HepG2 (cell line): ENCODE results near the gene MAML1. TPM values are rescaled to one million over a fixed set of nuclear protein-coding genes. Genes with fewer than 3 reads are reported as not detected.
A peak's percentile ranks its signal among the peaks of the same experiment; 100 is the strongest.

Source experiments
- AHR ChIP-seq: IDR thresholded peaks from 2 replicates; pipeline ENCODE4 v1.6.1; 2018; ENCODE audit warnings: missing genetic modification reagents, missing compliant biosample characterization
- ARNTL ChIP-seq: sonication (generic); formaldehyde crosslinking; IDR thresholded peaks from 2 replicates; pipeline ENCODE4 v1.4.0; 2020; ENCODE audit warnings: mild to moderate bottlenecking, missing genetic modification reagents
- EEA1 ChIP-seq: sonication (generic); formaldehyde crosslinking; IDR thresholded peaks from 2 replicates; pipeline ENCODE4 v1.5.1; 2020; ENCODE audit warnings: mild to moderate bottlenecking, missing genetic modification reagents, borderline replicate concordance
- IRX3 ChIP-seq: sonication (generic); formaldehyde crosslinking; IDR thresholded peaks from 2 replicates; pipeline ENCODE4 v1.8.1; 2023; ENCODE audit warnings: mild to moderate bottlenecking, low read depth, missing genetic modification reagents, borderline replicate concordance
- JARID2 ChIP-seq: sonication (generic); formaldehyde crosslinking; IDR thresholded peaks from 2 replicates; pipeline ENCODE4 v1.8.1; 2023; ENCODE audit warnings: missing genetic modification reagents, inconsistent platforms; ENCODE audit not compliant: insufficient replicate concordance
- PLSCR1 ChIP-seq: sonication (generic); formaldehyde crosslinking; IDR thresholded peaks from 2 replicates; pipeline ENCODE4 v1.5.0; 2020; ENCODE audit warnings: missing genetic modification reagents, mild to moderate bottlenecking, borderline replicate concordance
- TEF ChIP-seq: sonication (generic); formaldehyde crosslinking; IDR thresholded peaks from 2 replicates; pipeline ENCODE4 v1.5.0; 2020; ENCODE audit warnings: missing genetic modification reagents
- TOPORS ChIP-seq: sonication (generic); formaldehyde crosslinking; IDR thresholded peaks from 2 replicates; pipeline ENCODE4 v1.8.0; 2023; ENCODE audit warnings: mild to moderate bottlenecking, missing genetic modification reagents
- ZFYVE20 ChIP-seq: sonication (generic); formaldehyde crosslinking; IDR thresholded peaks from 2 replicates; pipeline ENCODE4 v1.8.0; 2023; ENCODE audit warnings: low read depth, mild to moderate bottlenecking, moderate library complexity, missing genetic modification reagents, borderline replicate concordance
- ZNF138 ChIP-seq: sonication (generic); formaldehyde crosslinking; IDR thresholded peaks from 2 replicates; pipeline ENCODE4 v1.5.0; 2020; ENCODE audit warnings: mild to moderate bottlenecking, low read depth, missing genetic modification reagents
- ZNF232 ChIP-seq: sonication (generic); formaldehyde crosslinking; IDR thresholded peaks from 2 replicates; pipeline ENCODE4 v1.4.0; 2020; ENCODE audit warnings: missing genetic modification reagents, borderline replicate concordance
- ZNF331 ChIP-seq: sonication (generic); formaldehyde crosslinking; IDR thresholded peaks from 2 replicates; pipeline ENCODE4 v1.4.0; 2020; ENCODE audit warnings: missing genetic modification reagents
- polyA plus RNA-seq, 8 experiments: library from polyadenylated mRNA; depleted of rRNA in 3 of 8; stranded (reverse) in 7 of 8; unstranded in 1 of 8; fragments of >200 nt; fragmentation: Illumina TruSeq in 4 of 8; extraction: Trizol in 4 of 8; gene quantifications; 2 replicates each; pipeline versions ENCODE4 v1.2.1 to v1.2.3, GENCODE V29; 2011 to 2016; ENCODE audit warnings: low read depth in 4 of 8, missing spikeins in 1 of 8, mixed read lengths in 1 of 8; ENCODE audit not compliant: insufficient read depth in 1 of 8
- total RNA-seq, 5 experiments: library from RNA; depleted of rRNA; stranded (reverse); fragments of >200 nt; fragmentation: Illumina TruSeq; extraction: Trizol; gene quantifications; 2 replicates each; pipeline ENCODE4 v1.2.3, GENCODE V29; 2016; ENCODE audit warnings: low read depth in 1 of 5
- TF ChIP-seq, protein P1 (sequence below): sonication (generic); formaldehyde crosslinking; IDR thresholded peaks from 2 replicates; pipeline ENCODE4 v1.4.0; 2020; ENCODE audit warnings: missing genetic modification reagents
- TF ChIP-seq, protein P2 (sequence below): sonication (generic); formaldehyde crosslinking; IDR thresholded peaks from 2 replicates; pipeline ENCODE4 v1.5.1; 2020; ENCODE audit warnings: mild to moderate bottlenecking, missing genetic modification reagents
- TF ChIP-seq, protein P3 (sequence below): sonication (generic); formaldehyde crosslinking; IDR thresholded peaks from 2 replicates; pipeline ENCODE4 v1.4.0; 2020; ENCODE audit warnings: missing genetic modification reagents
- TF ChIP-seq, protein P4 (sequence below): sonication (generic); formaldehyde crosslinking; IDR thresholded peaks from 2 replicates; pipeline ENCODE4 v1.4.0; 2020; ENCODE audit warnings: mild to moderate bottlenecking, missing genetic modification reagents

The MAML1 gene
- total and polyA plus RNA-seq, 2 of the 13 experiments (the other 11 are each of a cell fraction or from before 2014, with no cell fraction given): 10.0 to 10.8 TPM

DNA sequence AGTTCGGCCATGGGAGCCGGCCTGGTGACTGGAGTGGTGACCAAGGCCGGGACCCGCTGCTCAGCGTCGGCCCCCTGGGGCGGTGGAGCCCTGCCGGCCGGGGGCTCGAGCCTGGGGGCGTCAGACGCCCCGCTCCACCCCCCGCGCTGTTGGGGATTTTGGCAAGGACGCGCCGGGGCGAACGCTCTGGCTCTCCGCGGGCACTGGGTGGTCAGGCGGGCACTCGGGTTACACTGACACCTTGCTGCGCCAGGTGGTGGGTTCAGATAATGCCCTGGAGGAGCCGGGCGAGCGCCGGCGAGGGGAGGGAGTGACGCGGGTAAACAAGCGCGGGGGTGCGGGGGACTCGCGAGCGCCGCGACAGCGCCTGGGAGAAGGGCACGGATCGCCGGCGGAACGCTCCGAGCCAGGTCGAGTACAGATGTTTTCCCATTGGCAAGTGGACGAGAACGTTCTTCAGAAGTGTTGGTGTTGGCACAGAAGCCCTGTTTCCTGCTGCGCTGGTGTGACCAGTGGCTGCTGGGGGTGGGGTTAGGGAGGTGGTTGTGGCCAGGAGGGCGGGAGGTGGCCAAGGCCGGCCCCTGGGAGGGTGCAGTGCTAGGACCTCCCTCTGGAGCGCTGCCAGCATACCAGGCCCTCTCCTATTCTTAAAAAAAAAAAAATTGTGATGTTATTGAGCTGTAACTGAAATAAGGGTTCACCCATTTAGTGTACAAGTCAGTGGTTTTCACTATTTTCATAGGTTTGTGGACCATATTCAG, 88.9 kb downstream of the MAML1 start (continued):
- TF ChIP-seq EEA1 (CRISPR knock-in tag): no peak
- no peak for TF ChIP-seq IRX3
- TF ChIP-seq, protein P1, sequence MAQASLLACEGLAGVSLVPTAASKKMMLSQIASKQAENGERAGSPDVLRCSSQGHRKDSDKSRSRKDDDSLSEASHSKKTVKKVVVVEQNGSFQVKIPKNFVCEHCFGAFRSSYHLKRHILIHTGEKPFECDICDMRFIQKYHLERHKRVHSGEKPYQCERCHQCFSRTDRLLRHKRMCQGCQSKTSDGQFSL (CRISPR knock-in tag): 0 out of 2 replicates have a peak, but pooled peaks have one; percentile 28
- no peak for TF ChIP-seq ZFYVE20 (CRISPR knock-in tag)
- no peak for TF ChIP-seq TEF (CRISPR knock-in tag)
- TF ChIP-seq, protein P2, sequence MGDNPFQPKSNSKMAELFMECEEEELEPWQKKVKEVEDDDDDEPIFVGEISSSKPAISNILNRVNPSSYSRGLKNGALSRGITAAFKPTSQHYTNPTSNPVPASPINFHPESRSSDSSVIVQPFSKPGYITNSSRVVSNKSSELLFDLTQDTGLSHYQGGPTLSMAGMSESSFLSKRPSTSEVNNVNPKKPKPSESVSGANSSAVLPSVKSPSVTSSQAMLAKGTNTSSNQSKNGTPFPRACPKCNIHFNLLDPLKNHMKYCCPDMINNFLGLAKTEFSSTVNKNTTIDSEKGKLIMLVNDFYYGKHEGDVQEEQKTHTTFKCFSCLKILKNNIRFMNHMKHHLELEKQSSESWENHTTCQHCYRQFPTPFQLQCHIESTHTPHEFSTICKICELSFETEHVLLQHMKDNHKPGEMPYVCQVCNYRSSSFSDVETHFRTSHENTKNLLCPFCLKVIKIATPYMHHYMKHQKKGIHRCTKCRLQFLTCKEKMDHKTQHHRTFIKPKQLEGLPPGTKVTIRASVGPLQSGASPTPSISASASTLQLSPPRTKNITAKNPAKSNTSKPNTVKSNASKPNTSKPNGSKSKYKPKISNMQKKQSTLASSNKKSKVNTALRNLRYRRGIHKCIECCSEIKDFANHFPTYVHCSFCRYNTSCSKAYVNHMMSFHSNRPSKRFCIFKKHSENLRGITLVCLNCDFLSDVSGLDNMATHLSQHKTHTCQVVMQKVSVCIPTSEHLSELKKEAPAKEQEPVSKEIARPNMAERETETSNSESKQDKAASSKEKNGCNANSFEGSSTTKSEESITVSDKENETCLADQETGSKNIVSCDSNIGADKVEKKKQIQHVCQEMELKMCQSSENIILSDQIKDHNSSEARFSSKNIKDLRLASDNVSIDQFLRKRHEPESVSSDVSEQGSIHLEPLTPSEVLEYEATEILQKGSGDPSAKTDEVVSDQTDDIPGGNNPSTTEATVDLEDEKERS: no peak
- no peak for TF ChIP-seq ARNTL (CRISPR knock-in tag)
- 0 out of 2 replicates have a peak, but pooled peaks have one; percentile 16 for TF ChIP-seq TOPORS
- no peak for TF ChIP-seq AHR (CRISPR knock-in tag)
- TF ChIP-seq JARID2 (CRISPR knock-in tag): no peak
- TF ChIP-seq ZNF331 (CRISPR knock-in tag): 0 out of 2 replicates have a peak, but pooled peaks have one; percentile 15
- TF ChIP-seq, protein P3, sequence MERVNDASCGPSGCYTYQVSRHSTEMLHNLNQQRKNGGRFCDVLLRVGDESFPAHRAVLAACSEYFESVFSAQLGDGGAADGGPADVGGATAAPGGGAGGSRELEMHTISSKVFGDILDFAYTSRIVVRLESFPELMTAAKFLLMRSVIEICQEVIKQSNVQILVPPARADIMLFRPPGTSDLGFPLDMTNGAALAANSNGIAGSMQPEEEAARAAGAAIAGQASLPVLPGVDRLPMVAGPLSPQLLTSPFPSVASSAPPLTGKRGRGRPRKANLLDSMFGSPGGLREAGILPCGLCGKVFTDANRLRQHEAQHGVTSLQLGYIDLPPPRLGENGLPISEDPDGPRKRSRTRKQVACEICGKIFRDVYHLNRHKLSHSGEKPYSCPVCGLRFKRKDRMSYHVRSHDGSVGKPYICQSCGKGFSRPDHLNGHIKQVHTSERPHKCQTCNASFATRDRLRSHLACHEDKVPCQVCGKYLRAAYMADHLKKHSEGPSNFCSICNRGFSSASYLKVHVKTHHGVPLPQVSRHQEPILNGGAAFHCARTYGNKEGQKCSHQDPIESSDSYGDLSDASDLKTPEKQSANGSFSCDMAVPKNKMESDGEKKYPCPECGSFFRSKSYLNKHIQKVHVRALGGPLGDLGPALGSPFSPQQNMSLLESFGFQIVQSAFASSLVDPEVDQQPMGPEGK (CRISPR knock-in tag): no peak; the same call in 1 of the 2 replicates
- no peak for TF ChIP-seq PLSCR1
- TF ChIP-seq, protein P4, sequence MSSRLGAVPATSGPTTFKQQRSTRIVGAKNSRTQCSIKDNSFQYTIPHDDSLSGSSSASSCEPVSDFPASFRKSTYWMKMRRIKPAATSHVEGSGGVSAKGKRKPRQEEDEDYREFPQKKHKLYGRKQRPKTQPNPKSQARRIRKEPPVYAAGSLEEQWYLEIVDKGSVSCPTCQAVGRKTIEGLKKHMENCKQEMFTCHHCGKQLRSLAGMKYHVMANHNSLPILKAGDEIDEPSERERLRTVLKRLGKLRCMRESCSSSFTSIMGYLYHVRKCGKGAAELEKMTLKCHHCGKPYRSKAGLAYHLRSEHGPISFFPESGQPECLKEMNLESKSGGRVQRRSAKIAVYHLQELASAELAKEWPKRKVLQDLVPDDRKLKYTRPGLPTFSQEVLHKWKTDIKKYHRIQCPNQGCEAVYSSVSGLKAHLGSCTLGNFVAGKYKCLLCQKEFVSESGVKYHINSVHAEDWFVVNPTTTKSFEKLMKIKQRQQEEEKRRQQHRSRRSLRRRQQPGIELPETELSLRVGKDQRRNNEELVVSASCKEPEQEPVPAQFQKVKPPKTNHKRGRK (CRISPR knock-in tag): no peak
- 0 out of 2 replicates have a peak, but pooled peaks have one; percentile 40 for TF ChIP-seq ZNF232
- 0 out of 2 replicates have a peak, but pooled peaks have one; percentile 54 for TF ChIP-seq ZNF138 (CRISPR knock-in tag)
